ENCODE data around the gene PTGFRN. TPM values are rescaled to one million over a fixed set of nuclear protein-coding genes. Genes with fewer than 3 reads are reported as not detected.

PTGFRN gene
- total RNA-seq, 1 experiment from 2014 or later = 57.4 TPM

DNA sequence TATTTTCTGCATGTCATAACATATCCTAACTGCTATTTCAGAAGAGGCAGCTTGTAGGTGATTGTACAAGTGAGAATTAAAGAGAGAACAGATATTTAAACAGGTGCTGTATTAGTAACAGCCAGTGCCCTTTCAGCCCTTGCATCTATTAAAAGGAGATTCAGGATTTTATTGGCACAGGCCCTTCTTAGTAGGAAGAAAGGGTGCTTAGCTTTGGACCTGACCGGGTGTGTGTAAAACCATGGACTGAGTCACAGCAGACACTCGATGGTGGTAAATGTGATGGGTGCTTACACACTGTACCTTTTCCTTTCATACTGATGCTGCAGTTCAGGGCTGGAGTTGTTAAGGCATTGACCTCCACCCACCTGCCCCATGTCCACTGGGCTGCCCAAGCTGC lies 79.2 kb downstream of the PTGFRN start:
- Histone ChIP-seq H3K4me1 (ENCODE audit: insufficient read depth, low read length) (no peaks in the 10 kb centered on the region), H3K4me3 (ENCODE audit: low read length) (no peak overlapping the region), H3K27me3 (ENCODE audit: low read length) (no peaks in the 10 kb centered on the region), H3K9me3 (ENCODE audit: low read length) (no peaks in the 10 kb centered on the region), H3K9me2 (replicated peaks; ENCODE audit: low read length) (no peaks in the 10 kb centered on the region), H3K79me2 (ENCODE audit: low read length) (no peaks in the 10 kb centered on the region), H4K20me1 (ENCODE audit: low read length) (no peaks in the 10 kb centered on the region), H2AFZ (ENCODE audit: low read length) (no peak overlapping the region), H3K9ac (ENCODE audit: low read length) (no peak overlapping the region), H3K27ac (ENCODE audit: low read length) (no peak overlapping the region), H3K4me2 (ENCODE audit: low read length) (no peak overlapping the region), H3F3A (ENCODE audit: low read length, unreplicated experiment) (no peaks in the 10 kb centered on the region), H3K36me3 (ENCODE audit: low read depth, low read length) (peaks cover 6% of the 10 kb centered on the region; the same call in 1 of the 2 replicates)
- TF ChIP-seq, protein P1, sequence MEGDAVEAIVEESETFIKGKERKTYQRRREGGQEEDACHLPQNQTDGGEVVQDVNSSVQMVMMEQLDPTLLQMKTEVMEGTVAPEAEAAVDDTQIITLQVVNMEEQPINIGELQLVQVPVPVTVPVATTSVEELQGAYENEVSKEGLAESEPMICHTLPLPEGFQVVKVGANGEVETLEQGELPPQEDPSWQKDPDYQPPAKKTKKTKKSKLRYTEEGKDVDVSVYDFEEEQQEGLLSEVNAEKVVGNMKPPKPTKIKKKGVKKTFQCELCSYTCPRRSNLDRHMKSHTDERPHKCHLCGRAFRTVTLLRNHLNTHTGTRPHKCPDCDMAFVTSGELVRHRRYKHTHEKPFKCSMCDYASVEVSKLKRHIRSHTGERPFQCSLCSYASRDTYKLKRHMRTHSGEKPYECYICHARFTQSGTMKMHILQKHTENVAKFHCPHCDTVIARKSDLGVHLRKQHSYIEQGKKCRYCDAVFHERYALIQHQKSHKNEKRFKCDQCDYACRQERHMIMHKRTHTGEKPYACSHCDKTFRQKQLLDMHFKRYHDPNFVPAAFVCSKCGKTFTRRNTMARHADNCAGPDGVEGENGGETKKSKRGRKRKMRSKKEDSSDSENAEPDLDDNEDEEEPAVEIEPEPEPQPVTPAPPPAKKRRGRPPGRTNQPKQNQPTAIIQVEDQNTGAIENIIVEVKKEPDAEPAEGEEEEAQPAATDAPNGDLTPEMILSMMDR (conservative IDR thresholded peaks at IDR 0.05; ENCODE audit: low read depth, low read length) = no peak
- TF ChIP-seq EZH2 (IDR thresholded peaks at IDR 0.05; ENCODE audit: low read length, unreplicated experiment) (no peak), EZH2phosphoT487 (IDR thresholded peaks at IDR 0.05; ENCODE audit: borderline replicate concordance, low read length) (no peak)
- intact Hi-C loops (cut with micrococcal nuclease) = no loop called here
- ChIA-PET POLR2A (ENCODE audit: unreplicated experiment) (no interaction called here), CTCF (no interaction called here)
- no TSS peak for BruUV-seq (replicated peaks)
- DNase-seq (no peak), ATAC-seq (peak; percentile 42)

DNA sequence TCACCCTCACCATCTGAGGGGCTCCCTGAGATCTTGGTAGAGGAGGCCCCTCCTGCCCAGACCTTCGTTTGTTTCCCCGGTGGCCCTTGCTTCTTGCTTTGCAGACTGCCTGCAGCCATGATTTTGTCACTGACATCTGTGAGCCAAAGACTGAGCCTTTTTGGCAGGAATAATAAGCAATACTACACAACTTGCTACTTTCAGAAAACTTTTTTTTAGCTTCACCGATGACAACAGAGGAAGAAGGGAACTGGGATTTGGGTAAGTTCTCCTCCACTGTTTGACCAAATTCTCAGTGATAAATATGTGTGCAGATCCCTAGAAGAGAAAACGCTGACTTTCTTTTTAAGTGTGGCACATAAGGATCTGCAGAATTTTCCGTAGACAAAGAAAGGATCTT lies 80.1 kb downstream of the PTGFRN start:
- DNase-seq (no peak), ATAC-seq (no peak)
- Histone ChIP-seq H3K27ac (ENCODE audit: low read length) (no peak overlapping the region), H3K79me2 (ENCODE audit: low read length) (no peaks in the 10 kb centered on the region), H3K36me3 (ENCODE audit: low read depth, low read length) (0 out of 2 replicates have a peak, but pooled peaks cover 2% of the 10 kb centered on the region), H3K9me2 (replicated peaks; ENCODE audit: low read length) (no peaks in the 10 kb centered on the region), H3K4me1 (ENCODE audit: insufficient read depth, low read length) (no peaks in the 10 kb centered on the region), H4K20me1 (ENCODE audit: low read length) (no peaks in the 10 kb centered on the region), H3K9me3 (ENCODE audit: low read length) (no peaks in the 10 kb centered on the region), H3K4me2 (ENCODE audit: low read length) (no peak overlapping the region), H3F3A (ENCODE audit: low read length, unreplicated experiment) (no peaks in the 10 kb centered on the region), H3K27me3 (ENCODE audit: low read length) (no peaks in the 10 kb centered on the region), H3K9ac (ENCODE audit: low read length) (no peak overlapping the region), H2AFZ (ENCODE audit: low read length) (no peak overlapping the region), H3K4me3 (ENCODE audit: low read length) (no peak overlapping the region)
- intact Hi-C loops (cut with micrococcal nuclease) = no loop called here
- no peak for TF ChIP-seq EZH2 (IDR thresholded peaks at IDR 0.05; ENCODE audit: low read length, unreplicated experiment)
- TF ChIP-seq, protein P1 (conservative IDR thresholded peaks at IDR 0.05; ENCODE audit: low read depth, low read length) = no peak
- no peak for TF ChIP-seq EZH2phosphoT487 (IDR thresholded peaks at IDR 0.05; ENCODE audit: borderline replicate concordance, low read length)
- no TSS peak for BruUV-seq (replicated peaks)
- POLR2A ChIA-PET (ENCODE audit: unreplicated experiment) = no interaction called here
- CTCF ChIA-PET = no interaction called here

DNA sequence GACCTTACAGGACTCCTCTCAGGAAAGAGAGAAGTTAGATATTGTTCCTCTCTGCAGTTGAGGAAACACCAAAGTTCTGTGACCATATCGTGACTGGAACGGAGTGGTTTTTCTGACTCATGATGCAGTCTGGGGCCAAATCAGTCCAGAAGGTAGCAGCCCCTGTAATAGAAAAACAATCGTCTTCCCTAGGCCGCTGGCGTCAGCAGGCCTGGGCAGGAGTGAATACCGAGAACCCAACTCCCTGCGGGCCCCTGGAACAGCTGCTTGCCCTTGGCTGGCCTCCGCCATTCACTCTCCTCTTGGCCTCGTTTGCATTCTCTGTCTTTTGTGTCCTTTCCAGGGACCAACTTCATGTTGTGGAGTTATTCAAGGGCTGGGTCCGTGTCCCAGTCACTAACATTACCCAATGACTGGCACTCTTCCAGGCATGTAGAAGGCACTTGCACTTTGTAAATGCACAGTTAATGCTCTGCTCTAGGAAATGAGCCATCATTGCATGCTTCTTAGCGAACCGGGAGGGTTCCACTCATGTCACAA lies 81.0 kb downstream of the PTGFRN start:
- no TSS peak for BruUV-seq (replicated peaks)
- H3K4me3 ChIP-seq (ENCODE audit: low read length) = no peak overlapping the region
- no peak overlapping the region for H2AFZ ChIP-seq (ENCODE audit: low read length)
- DNase-seq = no peak
- CTCF ChIA-PET = no interaction called here
- 0 out of 2 replicates have a peak, but pooled peaks cover 2% of the 10 kb centered on the region for H3K36me3 ChIP-seq (ENCODE audit: low read depth, low read length)
- H3K9me3 ChIP-seq (ENCODE audit: low read length) = no peaks in the 10 kb centered on the region
- no peaks in the 10 kb centered on the region for H3K9me2 ChIP-seq (replicated peaks; ENCODE audit: low read length)
- TF ChIP-seq EZH2phosphoT487 (IDR thresholded peaks at IDR 0.05; ENCODE audit: borderline replicate concordance, low read length) (no peak), EZH2 (IDR thresholded peaks at IDR 0.05; ENCODE audit: low read length, unreplicated experiment) (no peak)
- TF ChIP-seq, protein P1 (conservative IDR thresholded peaks at IDR 0.05; ENCODE audit: low read depth, low read length) = no peak
- no peak overlapping the region for H3K9ac ChIP-seq (ENCODE audit: low read length)
- no peak overlapping the region for H3K4me2 ChIP-seq (ENCODE audit: low read length)
- H4K20me1 ChIP-seq (ENCODE audit: low read length) = no peaks in the 10 kb centered on the region
- no peaks in the 10 kb centered on the region for H3F3A ChIP-seq (ENCODE audit: low read length, unreplicated experiment)
- POLR2A ChIA-PET (ENCODE audit: unreplicated experiment) = no interaction called here
- no peak for ATAC-seq
- intact Hi-C loops (cut with micrococcal nuclease) = no loop called here
- H3K27me3 ChIP-seq (ENCODE audit: low read length) = no peaks in the 10 kb centered on the region
- no peaks in the 10 kb centered on the region for H3K4me1 ChIP-seq (ENCODE audit: insufficient read depth, low read length)
- no peak overlapping the region for H3K27ac ChIP-seq (ENCODE audit: low read length)
- no peaks in the 10 kb centered on the region for H3K79me2 ChIP-seq (ENCODE audit: low read length)
